Colonic mucosa (tissue), 4 donors: ENCODE measurements around the gene MME. TPM values are rescaled to one million over a fixed set of nuclear protein-coding genes. Genes with fewer than 3 reads are reported as not detected.

Experiments
- DNase-seq: peaks from one replicate; pipeline ENCODE4 v3.0.0-alpha.2; 2020
- H3K27ac ChIP-seq: fragments of 200-600 bp; one replicate; pipeline ENCODE4 v1.8.0; 2021
- H3K27me3 ChIP-seq: fragments of 200-600 bp; one replicate; pipeline ENCODE4 v1.8.0; 2021
- H3K36me3 ChIP-seq: fragments of 200-600 bp; one replicate; pipeline ENCODE4 v1.8.0; 2021
- H3K4me1 ChIP-seq: fragments of 200-600 bp; one replicate; pipeline ENCODE4 v1.8.0; 2021; ENCODE audit warnings: mild to moderate bottlenecking
- H3K4me3 ChIP-seq: fragments of 200-600 bp; one replicate; pipeline ENCODE4 v1.8.0; 2021
- H3K9ac ChIP-seq, 2 donors: one replicate each; pipeline ENCODE4 v1.7.0; 2013; ENCODE audit warnings: control low read depth in 2 of 2, low read depth in 2 of 2, low read length in 2 of 2
- H3K9me3 ChIP-seq: fragments of 200-600 bp; one replicate; pipeline ENCODE4 v1.8.0; 2021
- CTCF ChIP-seq: fragments of 200-600 bp; IDR thresholded peaks from one replicate; pipeline ENCODE4 v1.8.0; 2022; ENCODE audit warnings: antibody characterized with exemption, mild to moderate bottlenecking
- intact Hi-C: fragments of 100-400 bp; cut with DNase I; formaldehyde crosslinking; loops from one replicate; pipeline ENCODE4 v1.14.1; 2022
- total RNA-seq, 2 donors: library from RNA; stranded (reverse); fragmentation: NEBNext Ultra II Directional in 1 of 2; extraction: Animal tissue kit (Norgen Biotek cat#: 25700) in 1 of 2; gene quantifications; one replicate each; pipeline ENCODE4 v1.2.1, GENCODE V29; 2021
- donor health status: healthy.
- donor health status: DM: no; HTN: no; CAD: no.
- donor health status: DM: no; HTN: no; CAD: no.

MME gene
- total RNA-seq, 2 donors from 2014 or later = 1.4 to 2.6 TPM

GRCh38 chr3:155154255-155154654 lies 74.1 kb downstream of the MME start:
- H3K36me3 ChIP-seq = no peaks in the 10 kb centered on the region
- no peaks in the 10 kb centered on the region for H3K4me1 ChIP-seq
- intact Hi-C loops = no loop called here
- no peak overlapping the region for H3K9ac ChIP-seq
- H3K27me3 ChIP-seq = no peaks in the 10 kb centered on the region
- H3K9me3 ChIP-seq = no peaks in the 10 kb centered on the region
- no peak overlapping the region for H3K4me3 ChIP-seq
- TF ChIP-seq CTCF = no peak
- H3K27ac ChIP-seq = no peak overlapping the region
- DNase-seq = no peak

- no peak for TF ChIP-seq CTCF
- Histone ChIP-seq H3K9ac (no peak overlapping the region), H3K4me1 (no peaks in the 10 kb centered on the region), H3K9me3 (no peaks in the 10 kb centered on the region), H3K27me3 (no peaks in the 10 kb centered on the region), H3K36me3 (no peaks in the 10 kb centered on the region), H3K4me3 (no peak overlapping the region), H3K27ac (no peak overlapping the region)
- intact Hi-C loops = no loop called here
- DNase-seq = no peak
These were observed 78.4 kb downstream of the MME start for GRCh38 chr3:155158346-155159037.

- Histone ChIP-seq H3K36me3 (no peaks in the 10 kb centered on the region), H3K4me3 (no peak overlapping the region), H3K9ac (no peak overlapping the region), H3K27me3 (no peaks in the 10 kb centered on the region), H3K27ac (no peak overlapping the region), H3K9me3 (no peaks in the 10 kb centered on the region), H3K4me1 (no peaks in the 10 kb centered on the region)
- no peak for DNase-seq
- intact Hi-C loops = no loop called here
- no peak for TF ChIP-seq CTCF
These were observed 79.2 kb downstream of the MME start for GRCh38 chr3:155159301-155159700.

GRCh38 chr3:155161640-155162292 lies 81.6 kb downstream of the MME start:
- DNase-seq = no peak
- no peak overlapping the region for H3K4me3 ChIP-seq
- TF ChIP-seq CTCF = no peak
- H3K27ac ChIP-seq = no peak overlapping the region
- no peaks in the 10 kb centered on the region for H3K4me1 ChIP-seq
- no peaks in the 10 kb centered on the region for H3K36me3 ChIP-seq
- no peaks in the 10 kb centered on the region for H3K27me3 ChIP-seq
- no peak overlapping the region for H3K9ac ChIP-seq
- no peaks in the 10 kb centered on the region for H3K9me3 ChIP-seq
- intact Hi-C loops = no loop called here

- no peak overlapping the region for H3K4me3 ChIP-seq
- no peak overlapping the region for H3K9ac ChIP-seq
- no peak for TF ChIP-seq CTCF
- no peaks in the 10 kb centered on the region for H3K27me3 ChIP-seq
- no peaks in the 10 kb centered on the region for H3K4me1 ChIP-seq
- no peaks in the 10 kb centered on the region for H3K9me3 ChIP-seq
- no peak for DNase-seq
- H3K27ac ChIP-seq = no peak overlapping the region
- no peaks in the 10 kb centered on the region for H3K36me3 ChIP-seq
- intact Hi-C loops = no loop called here
These were observed 84.2 kb downstream of the MME start for GRCh38 chr3:155164306-155164705.
